ENCODE results near the gene ATP6V1F.

DNA sequence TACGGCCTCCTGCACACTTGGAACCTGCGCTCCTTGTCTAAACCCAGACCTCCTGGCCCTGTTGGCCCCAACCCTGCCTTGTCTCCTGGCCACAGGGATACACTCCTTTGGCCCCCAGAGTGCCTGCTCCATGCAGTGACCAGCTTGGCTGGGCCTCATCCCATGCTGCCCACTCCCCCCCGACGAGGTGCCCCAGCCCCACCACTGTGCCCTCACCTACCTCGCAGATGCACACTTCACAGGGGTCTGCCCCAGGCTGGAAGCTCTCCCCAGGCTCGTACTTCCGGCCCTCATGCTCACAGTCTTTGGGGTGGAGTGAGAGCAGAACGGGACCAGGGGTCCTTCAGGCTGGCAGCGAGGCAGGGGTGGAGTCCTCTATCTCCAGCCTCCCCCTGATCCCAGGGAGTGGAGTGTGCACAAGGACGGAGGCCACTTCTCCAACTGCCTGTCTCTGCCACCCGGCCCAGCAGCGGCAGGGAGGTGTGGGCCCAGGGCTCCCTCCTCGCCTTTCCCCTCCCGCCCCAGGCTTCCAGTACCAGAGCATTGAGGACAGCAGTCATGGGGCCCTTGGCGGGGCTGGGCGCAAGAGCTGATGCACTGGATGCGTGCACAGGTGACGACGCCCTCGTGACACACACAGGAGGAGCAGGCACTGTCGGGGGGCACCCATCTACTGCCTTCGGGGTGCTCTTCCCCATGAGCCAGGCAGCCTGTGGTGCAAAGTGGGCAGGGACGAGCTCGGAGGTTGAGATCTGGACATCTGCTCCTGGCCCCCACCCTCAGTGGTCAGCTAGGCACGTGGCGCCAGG is 22.1 kb downstream of the ATP6V1F start:
- TF ChIP-seq, protein P1, sequence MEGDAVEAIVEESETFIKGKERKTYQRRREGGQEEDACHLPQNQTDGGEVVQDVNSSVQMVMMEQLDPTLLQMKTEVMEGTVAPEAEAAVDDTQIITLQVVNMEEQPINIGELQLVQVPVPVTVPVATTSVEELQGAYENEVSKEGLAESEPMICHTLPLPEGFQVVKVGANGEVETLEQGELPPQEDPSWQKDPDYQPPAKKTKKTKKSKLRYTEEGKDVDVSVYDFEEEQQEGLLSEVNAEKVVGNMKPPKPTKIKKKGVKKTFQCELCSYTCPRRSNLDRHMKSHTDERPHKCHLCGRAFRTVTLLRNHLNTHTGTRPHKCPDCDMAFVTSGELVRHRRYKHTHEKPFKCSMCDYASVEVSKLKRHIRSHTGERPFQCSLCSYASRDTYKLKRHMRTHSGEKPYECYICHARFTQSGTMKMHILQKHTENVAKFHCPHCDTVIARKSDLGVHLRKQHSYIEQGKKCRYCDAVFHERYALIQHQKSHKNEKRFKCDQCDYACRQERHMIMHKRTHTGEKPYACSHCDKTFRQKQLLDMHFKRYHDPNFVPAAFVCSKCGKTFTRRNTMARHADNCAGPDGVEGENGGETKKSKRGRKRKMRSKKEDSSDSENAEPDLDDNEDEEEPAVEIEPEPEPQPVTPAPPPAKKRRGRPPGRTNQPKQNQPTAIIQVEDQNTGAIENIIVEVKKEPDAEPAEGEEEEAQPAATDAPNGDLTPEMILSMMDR (conservative IDR thresholded peaks at IDR 0.05), result no peak
- no peak for TF ChIP-seq ZFX (IDR thresholded peaks at IDR 0.05)
